Epithelial cell of proximal tubule (primary cell): ENCODE results near the gene ADCY1. TPM values are rescaled to one million over a fixed set of nuclear protein-coding genes. Genes with fewer than 3 reads are reported as not detected.

Experiments
- DNase-seq: peaks from one replicate; pipeline ENCODE4 v3.0.0-alpha.2; 2011; ENCODE audit warnings: low read depth
- H3K4me3 ChIP-seq: 2 replicates; pipeline ENCODE4 v1.5.1; 2011; ENCODE audit warnings: low read depth, mild to moderate bottlenecking, low read length
- CTCF ChIP-seq: conservative IDR thresholded peaks from 2 replicates; pipeline ENCODE4 v1.5.1; 2012; ENCODE audit warnings: low read depth, mild to moderate bottlenecking, low read length
- total RNA-seq: library from RNA; depleted of rRNA; stranded (reverse); fragments of >200 nt; gene quantifications from 2 replicates; pipeline ENCODE4 v1.2.3, GENCODE V29; 2015

The ADCY1 gene
- total RNA-seq, 1 donor from 2014 or later, result 1.2 TPM

GRCh38 chr7:45682836-45683555 lies 108.8 kb downstream of the ADCY1 start:
- no peak overlapping the region for H3K4me3 ChIP-seq
- no peak for DNase-seq
- TF ChIP-seq CTCF, result no peak

- H3K4me3 ChIP-seq, result no peak overlapping the region
- no peak for TF ChIP-seq CTCF
- no peak for DNase-seq
Observed at GRCh38 chr7:45683556-45684148, 109.5 kb downstream of the ADCY1 start.

GRCh38 chr7:45684910-45685618 lies 110.9 kb downstream of the ADCY1 start:
- no peak overlapping the region for H3K4me3 ChIP-seq
- DNase-seq, result no peak
- TF ChIP-seq CTCF, result no peak

GRCh38 chr7:45685619-45686240 lies 111.6 kb downstream of the ADCY1 start:
- no peak for DNase-seq
- H3K4me3 ChIP-seq, result no peak overlapping the region
- no peak for TF ChIP-seq CTCF

GRCh38 chr7:45686441-45687184 lies 112.4 kb downstream of the ADCY1 start:
- no peak overlapping the region for H3K4me3 ChIP-seq
- DNase-seq, result no peak
- no peak for TF ChIP-seq CTCF

GRCh38 chr7:45687185-45687560 lies 113.0 kb downstream of the ADCY1 start:
- H3K4me3 ChIP-seq, result no peak overlapping the region
- TF ChIP-seq CTCF, result no peak
- DNase-seq, result no peak
